Stimulated activated CD8-positive, alpha-beta memory T cell treated with anti-CD3 and anti-CD28 coated beads, Interleukin-7, amount 100 ng/mL, for 4 hours (primary cell): Measurements from ENCODE around the gene RBM47.
"Not testable (repeated sequence)": the region's sequence is repeated elsewhere in the genome, so short reads cannot be mapped to it uniquely, and the experiment has no call there.

Source experiments
- DNase-seq, 2 donors: peaks; one replicate each; pipeline ENCODE4 v3.0.0-alpha.2; 2020; ENCODE audit warnings: low read depth in 2 of 2

RBM47 gene

GRCh38 chr4:40407468-40407867 is 222.2 kb downstream of the RBM47 start:
- not testable (repeated sequence) for DNase-seq

- DNase-seq, result no peak
Observed at GRCh38 chr4:40406340-40406739, 223.3 kb downstream of the RBM47 start.

- no peak for DNase-seq
Observed at GRCh38 chr4:40405193-40405592, 224.5 kb downstream of the RBM47 start.

- no peak for DNase-seq
Observed at GRCh38 chr4:40403081-40403480, 226.6 kb downstream of the RBM47 start.

- no peak for DNase-seq
Observed at GRCh38 chr4:40402556-40402955, 227.1 kb downstream of the RBM47 start.

- no peak for DNase-seq
Observed at GRCh38 chr4:40401631-40402030, 228.0 kb downstream of the RBM47 start.

GRCh38 chr4:40401096-40401495 is 228.6 kb downstream of the RBM47 start:
- no peak for DNase-seq

GRCh38 chr4:40399578-40399977 is 230.1 kb downstream of the RBM47 start:
- no peak for DNase-seq

GRCh38 chr4:40395908-40396793 is 233.5 kb downstream of the RBM47 start:
- DNase-seq, result no peak

- DNase-seq, result no peak
Observed at GRCh38 chr4:40395166-40395900, 234.3 kb downstream of the RBM47 start.

- DNase-seq, result no peak
Observed at GRCh38 chr4:40394236-40394635, 235.4 kb downstream of the RBM47 start.

GRCh38 chr4:40392241-40392640 is 237.4 kb downstream of the RBM47 start:
- DNase-seq, result not testable (repeated sequence)

GRCh38 chr4:40389986-40390385 is 239.7 kb downstream of the RBM47 start:
- DNase-seq, result no peak

GRCh38 chr4:40388239-40388638 is 241.4 kb downstream of the RBM47 start:
- no peak for DNase-seq

- no peak for DNase-seq
Observed at GRCh38 chr4:40380647-40381046, 249.0 kb downstream of the RBM47 start.

GRCh38 chr4:40379248-40379647 is 250.4 kb downstream of the RBM47 start:
- DNase-seq, result no peak

GRCh38 chr4:40378619-40379018 is 251.0 kb downstream of the RBM47 start:
- no peak for DNase-seq

GRCh38 chr4:40377512-40378365 is 251.9 kb downstream of the RBM47 start:
- DNase-seq, result no peak

GRCh38 chr4:40375620-40376019 is 254.0 kb downstream of the RBM47 start:
- no peak for DNase-seq

- DNase-seq, result no peak
Observed at GRCh38 chr4:40375095-40375494, 254.6 kb downstream of the RBM47 start.

- no peak for DNase-seq
Observed at GRCh38 chr4:40373636-40374035, 256.0 kb downstream of the RBM47 start.
